ENCODE measurements around the gene THBS1.

DNA sequence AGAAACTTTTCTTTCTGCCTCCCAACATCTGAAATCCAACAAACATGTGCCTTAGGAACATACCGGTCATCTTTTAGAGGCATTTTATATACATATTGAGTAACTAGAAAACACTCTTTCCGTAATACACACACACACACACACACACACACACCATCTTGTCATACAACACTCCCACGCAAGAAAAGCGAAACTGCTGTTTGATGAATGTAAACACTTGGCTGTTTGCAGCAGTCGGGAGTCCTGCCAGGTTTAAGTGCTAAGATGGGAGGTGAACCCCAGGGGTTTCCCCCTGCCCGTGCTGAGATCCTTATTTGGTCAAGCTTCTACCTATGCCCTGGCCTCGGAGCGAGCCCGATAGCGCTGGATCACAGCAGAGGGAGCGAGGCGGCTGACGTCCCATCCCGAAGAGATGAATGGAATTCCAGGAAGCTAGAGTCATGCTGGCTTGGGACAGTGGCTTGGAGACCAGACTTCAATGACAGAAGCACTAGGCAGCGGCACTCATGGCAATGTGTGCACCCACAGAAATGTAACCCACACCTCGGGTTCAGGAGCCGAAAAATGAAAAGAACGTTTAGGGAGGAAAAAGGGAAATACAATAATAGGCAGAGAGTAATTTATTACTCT, 1.3 kb upstream of the THBS1 start:
- TF ChIP-seq CTCF (IDR thresholded peaks at IDR 0.05): no peak
- no peak for TF ChIP-seq POLR2A (IDR thresholded peaks at IDR 0.05)

Data from vagina (tissue), 2 donors.